ENCODE data around the gene TMEM212.

TMEM212 gene

GRCh38 chr3:171878461-171879225 lies 35.5 kb downstream of the TMEM212 start:
- Histone ChIP-seq H3K9ac (ENCODE audit: low read depth, low read length) (no peak overlapping the region), H3K27ac (ENCODE audit: low read depth, low read length) (peak overlapping the region; percentile 1), H3K27me3 (ENCODE audit: control insufficient read depth, insufficient read depth, low read length) (no peaks in the 10 kb centered on the region), H3K9me3 (ENCODE audit: control insufficient read depth, insufficient read depth, low read length) (no peaks in the 10 kb centered on the region), H3K4me1 (ENCODE audit: control insufficient read depth, insufficient read depth, low read length) (peaks cover 40% of the 10 kb centered on the region), H3K4me3 (ENCODE audit: low read depth, low read length) (no peak overlapping the region), H3K36me3 (ENCODE audit: control insufficient read depth, insufficient read depth, low read length) (no peaks in the 10 kb centered on the region)

GRCh38 chr3:171879472-171879871 lies 36.3 kb downstream of the TMEM212 start:
- Histone ChIP-seq H3K4me1 (ENCODE audit: control insufficient read depth, insufficient read depth, low read length) (peaks cover 39% of the 10 kb centered on the region), H3K4me3 (ENCODE audit: low read depth, low read length) (no peak overlapping the region), H3K9me3 (ENCODE audit: control insufficient read depth, insufficient read depth, low read length) (no peaks in the 10 kb centered on the region), H3K9ac (ENCODE audit: low read depth, low read length) (no peak overlapping the region), H3K27ac (ENCODE audit: low read depth, low read length) (peak overlapping the region; percentile 1), H3K27me3 (ENCODE audit: control insufficient read depth, insufficient read depth, low read length) (no peaks in the 10 kb centered on the region), H3K36me3 (ENCODE audit: control insufficient read depth, insufficient read depth, low read length) (no peaks in the 10 kb centered on the region)

- H3K36me3 ChIP-seq (ENCODE audit: control insufficient read depth, insufficient read depth, low read length) = no peaks in the 10 kb centered on the region
- no peak overlapping the region for H3K27ac ChIP-seq (ENCODE audit: low read depth, low read length)
- no peaks in the 10 kb centered on the region for H3K27me3 ChIP-seq (ENCODE audit: control insufficient read depth, insufficient read depth, low read length)
- no peaks in the 10 kb centered on the region for H3K9me3 ChIP-seq (ENCODE audit: control insufficient read depth, insufficient read depth, low read length)
- H3K4me3 ChIP-seq (ENCODE audit: low read depth, low read length) = no peak overlapping the region
- H3K9ac ChIP-seq (ENCODE audit: low read depth, low read length) = no peak overlapping the region
- H3K4me1 ChIP-seq (ENCODE audit: control insufficient read depth, insufficient read depth, low read length) = peaks cover 33% of the 10 kb centered on the region
These were observed 37.1 kb downstream of the TMEM212 start for GRCh38 chr3:171880101-171880870.

- H3K4me1 ChIP-seq (ENCODE audit: control insufficient read depth, insufficient read depth, low read length) = peaks cover 33% of the 10 kb centered on the region
- no peak overlapping the region for H3K9ac ChIP-seq (ENCODE audit: low read depth, low read length)
- H3K27me3 ChIP-seq (ENCODE audit: control insufficient read depth, insufficient read depth, low read length) = no peaks in the 10 kb centered on the region
- no peak overlapping the region for H3K4me3 ChIP-seq (ENCODE audit: low read depth, low read length)
- H3K9me3 ChIP-seq (ENCODE audit: control insufficient read depth, insufficient read depth, low read length) = no peaks in the 10 kb centered on the region
- no peaks in the 10 kb centered on the region for H3K36me3 ChIP-seq (ENCODE audit: control insufficient read depth, insufficient read depth, low read length)
- H3K27ac ChIP-seq (ENCODE audit: low read depth, low read length) = no peak overlapping the region
These were observed 38.1 kb downstream of the TMEM212 start for GRCh38 chr3:171881251-171881650.

- H3K4me3 ChIP-seq (ENCODE audit: low read depth, low read length) = no peak overlapping the region; the same call in 1 of the 2 replicates
- H3K36me3 ChIP-seq (ENCODE audit: control insufficient read depth, insufficient read depth, low read length) = no peaks in the 10 kb centered on the region
- no peaks in the 10 kb centered on the region for H3K27me3 ChIP-seq (ENCODE audit: control insufficient read depth, insufficient read depth, low read length)
- no peaks in the 10 kb centered on the region for H3K9me3 ChIP-seq (ENCODE audit: control insufficient read depth, insufficient read depth, low read length)
- H3K4me1 ChIP-seq (ENCODE audit: control insufficient read depth, insufficient read depth, low read length) = peaks cover 30% of the 10 kb centered on the region
- no peak overlapping the region for H3K27ac ChIP-seq (ENCODE audit: low read depth, low read length)
- no peak overlapping the region for H3K9ac ChIP-seq (ENCODE audit: low read depth, low read length)
These were observed 40.2 kb downstream of the TMEM212 start for GRCh38 chr3:171883257-171883892.

- Histone ChIP-seq H3K9ac (ENCODE audit: low read depth, low read length) (no peak overlapping the region), H3K4me1 (ENCODE audit: control insufficient read depth, insufficient read depth, low read length) (peaks cover 25% of the 10 kb centered on the region), H3K9me3 (ENCODE audit: control insufficient read depth, insufficient read depth, low read length) (no peaks in the 10 kb centered on the region), H3K27me3 (ENCODE audit: control insufficient read depth, insufficient read depth, low read length) (no peaks in the 10 kb centered on the region), H3K4me3 (ENCODE audit: low read depth, low read length) (no peak overlapping the region), H3K27ac (ENCODE audit: low read depth, low read length) (no peak overlapping the region), H3K36me3 (ENCODE audit: control insufficient read depth, insufficient read depth, low read length) (no peaks in the 10 kb centered on the region)
These were observed 40.7 kb downstream of the TMEM212 start for GRCh38 chr3:171883893-171884279.

GRCh38 chr3:171888466-171888865 lies 45.3 kb downstream of the TMEM212 start:
- no peak overlapping the region for H3K27ac ChIP-seq (ENCODE audit: low read depth, low read length)
- H3K4me1 ChIP-seq (ENCODE audit: control insufficient read depth, insufficient read depth, low read length) = peaks cover 10% of the 10 kb centered on the region
- H3K4me3 ChIP-seq (ENCODE audit: low read depth, low read length) = no peak overlapping the region
- H3K9ac ChIP-seq (ENCODE audit: low read depth, low read length) = no peak overlapping the region
- no peaks in the 10 kb centered on the region for H3K9me3 ChIP-seq (ENCODE audit: control insufficient read depth, insufficient read depth, low read length)
- no peaks in the 10 kb centered on the region for H3K36me3 ChIP-seq (ENCODE audit: control insufficient read depth, insufficient read depth, low read length)
- H3K27me3 ChIP-seq (ENCODE audit: control insufficient read depth, insufficient read depth, low read length) = no peaks in the 10 kb centered on the region

- no peaks in the 10 kb centered on the region for H3K36me3 ChIP-seq (ENCODE audit: control insufficient read depth, insufficient read depth, low read length)
- no peaks in the 10 kb centered on the region for H3K4me1 ChIP-seq (ENCODE audit: control insufficient read depth, insufficient read depth, low read length)
- H3K27me3 ChIP-seq (ENCODE audit: control insufficient read depth, insufficient read depth, low read length) = no peaks in the 10 kb centered on the region
- no peaks in the 10 kb centered on the region for H3K9me3 ChIP-seq (ENCODE audit: control insufficient read depth, insufficient read depth, low read length)
- no peak overlapping the region for H3K27ac ChIP-seq (ENCODE audit: low read depth, low read length)
- no peak overlapping the region for H3K9ac ChIP-seq (ENCODE audit: low read depth, low read length)
- H3K4me3 ChIP-seq (ENCODE audit: low read depth, low read length) = no peak overlapping the region
These were observed 47.2 kb downstream of the TMEM212 start for GRCh38 chr3:171890398-171890797.

- Histone ChIP-seq H3K36me3 (ENCODE audit: control insufficient read depth, insufficient read depth, low read length) (no peaks in the 10 kb centered on the region), H3K4me1 (ENCODE audit: control insufficient read depth, insufficient read depth, low read length) (no peaks in the 10 kb centered on the region)
These were observed 49.3 kb downstream of the TMEM212 start for GRCh38 chr3:171892457-171892856.

GRCh38 chr3:171895291-171895690 lies 52.1 kb downstream of the TMEM212 start:
- Histone ChIP-seq H3K27ac (ENCODE audit: low read depth, low read length) (no peak overlapping the region), H3K9me3 (ENCODE audit: control insufficient read depth, insufficient read depth, low read length) (no peaks in the 10 kb centered on the region), H3K27me3 (ENCODE audit: control insufficient read depth, insufficient read depth, low read length) (no peaks in the 10 kb centered on the region), H3K9ac (ENCODE audit: low read depth, low read length) (no peak overlapping the region), H3K36me3 (ENCODE audit: control insufficient read depth, insufficient read depth, low read length) (no peaks in the 10 kb centered on the region), H3K4me3 (ENCODE audit: low read depth, low read length) (no peak overlapping the region), H3K4me1 (ENCODE audit: control insufficient read depth, insufficient read depth, low read length) (no peaks in the 10 kb centered on the region)

More at GRCh38 chr3:171892457-171892856, 49.3 kb downstream of the TMEM212 start:
- Histone ChIP-seq H3K9me3 (ENCODE audit: control insufficient read depth, insufficient read depth, low read length) (no peaks in the 10 kb centered on the region), H3K27ac (ENCODE audit: low read depth, low read length) (no peak overlapping the region), H3K4me3 (ENCODE audit: low read depth, low read length) (no peak overlapping the region), H3K27me3 (ENCODE audit: control insufficient read depth, insufficient read depth, low read length) (no peaks in the 10 kb centered on the region), H3K9ac (ENCODE audit: low read depth, low read length) (no peak overlapping the region)

- H3K27me3 ChIP-seq (ENCODE audit: control insufficient read depth, insufficient read depth, low read length) = no peaks in the 10 kb centered on the region
- H3K27ac ChIP-seq (ENCODE audit: low read depth, low read length) = no peak overlapping the region
- H3K4me1 ChIP-seq (ENCODE audit: control insufficient read depth, insufficient read depth, low read length) = no peaks in the 10 kb centered on the region
- H3K4me3 ChIP-seq (ENCODE audit: low read depth, low read length) = no peak overlapping the region
- no peaks in the 10 kb centered on the region for H3K9me3 ChIP-seq (ENCODE audit: control insufficient read depth, insufficient read depth, low read length)
- H3K36me3 ChIP-seq (ENCODE audit: control insufficient read depth, insufficient read depth, low read length) = no peaks in the 10 kb centered on the region
- H3K9ac ChIP-seq (ENCODE audit: low read depth, low read length) = no peak overlapping the region
These were observed 52.8 kb downstream of the TMEM212 start for GRCh38 chr3:171895900-171896299.

Data from HUES48 (cell line).